HCT116 (cell line): ENCODE results near the gene BMERB1. TPM values are rescaled to one million over a fixed set of nuclear protein-coding genes. Genes with fewer than 3 reads are reported as not detected.

ENCODE experiments used
- ATAC-seq: fragments of 200-7000 bp; cut with Tn5 transposase; 2 replicates; pipeline ENCODE4 v1.9.1; 2020; ENCODE audit warnings: mild to moderate bottlenecking, moderate library complexity
- BruUV-seq: library from RNA; stranded (reverse); fragments of 400-500 nt; replicated peaks from 2 replicates; lab custom pipeline; 2021; lab: Mats Ljungman, UMichigan
- CTCF ChIA-PET: fragments of 300-600 bp; sonication (Branson Sonifier 250); formaldehyde crosslinking; loops from one replicate; lab custom pipeline; 2021; ENCODE audit warnings: antibody characterized with exemption; lab: Charles Lee
- POLR2A ChIA-PET: fragments of 300-600, 350-600 bp; sonication (Branson Sonifier 250); formaldehyde crosslinking; loops from one replicate; lab custom pipeline; 2021; ENCODE audit warnings: antibody characterized with exemption; lab: Charles Lee
- RAD21 ChIA-PET, 2 experiments: fragments of 300-600 bp; sonication (Branson Sonifier 250); formaldehyde crosslinking; loops; one replicate each; lab custom pipeline; 2023; ENCODE audit warnings: low total read pairs in 2 of 2; ENCODE audit not compliant: uncharacterized antibody in 2 of 2, unreplicated experiment in 2 of 2, low non-redundant PET in 1 of 2; lab: Charles Lee
- DNase-seq: peaks from one replicate; pipeline ENCODE4 v3.0.0-alpha.2; 2010; ENCODE audit warnings: low read depth, low spot score
- H2AFZ ChIP-seq: fragments of 200-600 bp; shearing (Covaris generic), sonication (generic); 2 replicates; pipeline ENCODE4 v1.6.1; 2017; ENCODE audit warnings: low read depth, mixed run types, mixed read lengths, antibody characterized with exemption, low read length; ENCODE audit not compliant: poor library complexity, severe bottlenecking
- H3K27ac ChIP-seq: 2 replicates; pipeline ENCODE4 v1.5.1; 2012; ENCODE audit warnings: low read depth, low read length
- H3K27me3 ChIP-seq: fragments of 200-600 bp; sonication (generic); 2 replicates; pipeline ENCODE4 v1.6.1; 2016; ENCODE audit warnings: mixed run types, low read length, mixed read lengths; ENCODE audit not compliant: insufficient read depth
- H3K36me3 ChIP-seq, 2 experiments: fragments of 200-500 bp in 1 of 2; fragments of 200-600 bp in 1 of 2; sonication (Bioruptor generic) in 1 of 2; sonication (generic) in 1 of 2; 2 replicates each; pipeline versions ENCODE4 v1.5.1 to v1.6.1; 2014 to 2016; ENCODE audit warnings: low read length in 2 of 2, inconsistent platforms in 1 of 2, mixed read lengths in 1 of 2, mixed run types in 1 of 2; ENCODE audit not compliant: insufficient read depth in 2 of 2, control insufficient read depth in 1 of 2
- H3K4me1 ChIP-seq, 2 experiments: fragments of 200-600 bp in 1 of 2; sonication (generic) in 1 of 2; 2 replicates each; pipeline versions ENCODE4 v1.5.1 to v1.6.1; 2012 to 2017; ENCODE audit warnings: low read length in 2 of 2, inconsistent platforms in 1 of 2, mild to moderate bottlenecking in 1 of 2, mixed read lengths in 1 of 2, mixed run types in 1 of 2, moderate library complexity in 1 of 2; ENCODE audit not compliant: insufficient read depth in 2 of 2, control insufficient read depth in 1 of 2
- H3K4me2 ChIP-seq: fragments of 200-600 bp; sonication (generic); 2 replicates; pipeline ENCODE4 v1.6.1; 2017; ENCODE audit warnings: mixed run types, low read length, mixed read lengths
- H3K4me3 ChIP-seq, 2 experiments: fragments of 200-600 bp in 1 of 2; sonication (generic) in 1 of 2; replicated peaks in 1 of 2; 2 replicates each; pipeline ENCODE4 v1.5.1; 2011 to 2016; ENCODE audit warnings: low read length in 2 of 2, control low read depth in 1 of 2, low read depth in 1 of 2, mild to moderate bottlenecking in 1 of 2, mixed read lengths in 1 of 2, mixed run types in 1 of 2
- H3K79me2 ChIP-seq: fragments of 200-600 bp; sonication (generic); 2 replicates; pipeline ENCODE4 v1.6.1; 2017; ENCODE audit warnings: mild to moderate bottlenecking, mixed run types, low read length, moderate library complexity, mixed read lengths; ENCODE audit not compliant: insufficient read depth
- H3K9ac ChIP-seq: fragments of 200-600 bp; sonication (generic); 2 replicates; pipeline ENCODE4 v1.6.1; 2016; ENCODE audit warnings: low read length, mixed read lengths
- H3K9me2 ChIP-seq: fragments of 200-600 bp; sonication (generic), shearing (Covaris generic); 2 replicates; pipeline ENCODE4 v1.6.1; 2017; ENCODE audit warnings: mixed run types, mild to moderate bottlenecking, moderate library complexity; ENCODE audit not compliant: insufficient read depth
- H3K9me3 ChIP-seq, 2 experiments: fragments of 200-500 bp in 1 of 2; fragments of 200-600 bp in 1 of 2; sonication (Bioruptor generic) in 1 of 2; sonication (generic) in 1 of 2; 2 replicates each; pipeline ENCODE4 v1.6.1; 2014 to 2017; ENCODE audit warnings: low read length in 2 of 2, mixed read lengths in 2 of 2, inconsistent platforms in 1 of 2, low read depth in 1 of 2, mild to moderate bottlenecking in 1 of 2, mixed run types in 1 of 2, moderate library complexity in 1 of 2; ENCODE audit not compliant: control insufficient read depth in 1 of 2, insufficient read depth in 1 of 2
- H4K20me1 ChIP-seq: fragments of 200-600 bp; sonication (generic), shearing (Covaris generic); 2 replicates; pipeline ENCODE4 v1.6.1; 2017; ENCODE audit warnings: mixed run types, mild to moderate bottlenecking, moderate library complexity; ENCODE audit not compliant: insufficient read depth
- CBX3 ChIP-seq: IDR thresholded peaks from 2 replicates; pipeline ENCODE4 v1.6.1; 2012; ENCODE audit warnings: low read depth
- CEBPB ChIP-seq: IDR thresholded peaks from 2 replicates; pipeline ENCODE4 v1.6.1; 2012; ENCODE audit warnings: low read depth
- EGR1 ChIP-seq: IDR thresholded peaks from 2 replicates; pipeline ENCODE4 v1.6.1; 2012; ENCODE audit warnings: low read depth
- ELF1 ChIP-seq: IDR thresholded peaks from 2 replicates; pipeline ENCODE4 v1.6.1; 2012; ENCODE audit warnings: low read depth, borderline replicate concordance
- EZH2 ChIP-seq: fragments of 200-600 bp; sonication (generic); IDR thresholded peaks from 2 replicates; pipeline ENCODE4 v1.6.1; 2017; ENCODE audit warnings: antibody characterized with exemption, mixed run types
- FOSL1 ChIP-seq: IDR thresholded peaks from 2 replicates; pipeline ENCODE4 v1.6.1; 2012; ENCODE audit warnings: low read depth
- POLR2AphosphoS5 ChIP-seq: IDR thresholded peaks from 2 replicates; pipeline ENCODE4 v1.6.1; 2011; ENCODE audit warnings: mild to moderate bottlenecking, low read depth, low read length, moderate library complexity
- REST ChIP-seq: IDR thresholded peaks from 2 replicates; pipeline ENCODE4 v1.6.1; 2012; ENCODE audit warnings: low read depth
- SIN3A ChIP-seq: IDR thresholded peaks from 2 replicates; pipeline ENCODE4 v1.6.1; 2012; ENCODE audit warnings: low read depth
- ZFX ChIP-seq: fragments of 450-650 bp; IDR thresholded peaks from 2 replicates; pipeline ENCODE4 v1.6.1; 2017
- ZNF274 ChIP-seq: fragments of 200-500 bp; sonication (Bioruptor generic); IDR thresholded peaks from 2 replicates; pipeline ENCODE4 v1.6.1; 2014; ENCODE audit warnings: mild to moderate bottlenecking, low read depth, low read length, inconsistent platforms
- intact Hi-C: fragments of 100-400 bp; cut with micrococcal nuclease; formaldehyde crosslinking; loops from 2 replicates; pipeline ENCODE4 v1.10.0; 2022
- total RNA-seq: library from RNA; stranded (reverse); gene quantifications from one replicate; pipeline ENCODE4 v1.2.1, GENCODE V29; 2021; ENCODE audit not compliant: unreplicated experiment
- TF ChIP-seq, protein P1 (sequence below): IDR thresholded peaks from 2 replicates; pipeline ENCODE4 v1.6.1; 2011; ENCODE audit warnings: mild to moderate bottlenecking, low read length, moderate library complexity; ENCODE audit not compliant: insufficient replicate concordance; ENCODE audit errors: extremely low read depth

BMERB1 gene
- total RNA-seq, 1 experiment from 2014 or later = 43.6 TPM

GRCh38 chr16:15489016-15489415 is 54.6 kb downstream of the BMERB1 start:
- BruUV-seq = TSS peak; percentile 93
- peak overlapping the region; percentile 3 for H2AFZ ChIP-seq
- ChIA-PET POLR2A (interaction anchor here (1.0 to 1.6 kb wide), 6 partner anchors 10 to 155 kb away, joined by 3 to 10 read pairs (median 4); no protein-coding TSS in a partner anchor), RAD21 (interaction anchor here in 1 of 2 experiments (0.6 to 0.9 kb wide), 2 partner anchors 22 to 52 kb away, joined by 3 to 4 read pairs; no protein-coding TSS in a partner anchor), CTCF (interaction anchor here (1.0 kb wide), 1 partner anchor 62 kb away, joined by 3 read pairs; no protein-coding TSS in a partner anchor)
- no peaks in the 10 kb centered on the region for H4K20me1 ChIP-seq
- H3K36me3 ChIP-seq = no peaks in the 10 kb centered on the region
- H3K4me1 ChIP-seq = peaks cover 62 to 98% of the 10 kb centered on the region in 2 experiments
- TF ChIP-seq CBX3 (0 out of 2 replicates have a peak, but pooled peaks have one; percentile 2), ZNF274 (no peak), CEBPB (no peak), FOSL1 (no peak)
- H3K4me3 ChIP-seq = peak overlapping the region; percentile 18 to 47
- peak overlapping the region; percentile 84 for H3K27ac ChIP-seq
- DNase-seq (no peak), ATAC-seq (peak; percentile 21; the same call in 1 of the 2 replicates)
- no peaks in the 10 kb centered on the region for H3K9me3 ChIP-seq
- no peaks in the 10 kb centered on the region for H3K9me2 ChIP-seq
- peak overlapping the region; percentile 69 for H3K9ac ChIP-seq
- H3K4me2 ChIP-seq = peak overlapping the region; percentile 77
- intact Hi-C loops = loop anchor here (10.0 kb wide), 1 partner anchor 54 kb away; the partner anchor contains the start of gene BMERB1
- H3K27me3 ChIP-seq = no peaks in the 10 kb centered on the region
- H3K79me2 ChIP-seq = peaks cover 5% of the 10 kb centered on the region; the same call in 1 of the 2 replicates

- Histone ChIP-seq H4K20me1 (no peaks in the 10 kb centered on the region), H3K9me2 (no peaks in the 10 kb centered on the region), H3K27ac (peak overlapping the region; percentile 84), H2AFZ (no peak overlapping the region), H3K36me3 (no peaks in the 10 kb centered on the region), H3K4me3 (0 out of 4 replicates have a peak overlapping the region, but pooled peaks of 1 of the 2 experiments have one; percentile 47), H3K9me3 (no peaks in the 10 kb centered on the region), H3K9ac (peak overlapping the region; percentile 69), H3K79me2 (peaks cover 5% of the 10 kb centered on the region; the same call in 1 of the 2 replicates), H3K4me1 (peaks cover 67 to 100% of the 10 kb centered on the region in 2 experiments), H3K27me3 (no peaks in the 10 kb centered on the region), H3K4me2 (peak overlapping the region; percentile 77)
- DNase-seq = no peak
- intact Hi-C loops = no loop called here
- no peak; the same call in none of the 2 replicates for ATAC-seq
- ChIA-PET POLR2A (interaction anchor here (0.6 to 1.6 kb wide), 10 partner anchors 8 to 154 kb away, joined by 3 to 10 read pairs (median 3); no protein-coding TSS in a partner anchor), CTCF (no interaction called here), RAD21 (interaction anchor here in 1 of 2 experiments (0.6 kb wide), 1 partner anchor 8 kb away, joined by 4 read pairs; no protein-coding TSS in a partner anchor)
- BruUV-seq = no TSS peak
- no peak for TF ChIP-seq SIN3A
- TF ChIP-seq CEBPB = no peak
- TF ChIP-seq FOSL1 = no peak
- no peak for TF ChIP-seq ZNF274
- TF ChIP-seq, protein P1, sequence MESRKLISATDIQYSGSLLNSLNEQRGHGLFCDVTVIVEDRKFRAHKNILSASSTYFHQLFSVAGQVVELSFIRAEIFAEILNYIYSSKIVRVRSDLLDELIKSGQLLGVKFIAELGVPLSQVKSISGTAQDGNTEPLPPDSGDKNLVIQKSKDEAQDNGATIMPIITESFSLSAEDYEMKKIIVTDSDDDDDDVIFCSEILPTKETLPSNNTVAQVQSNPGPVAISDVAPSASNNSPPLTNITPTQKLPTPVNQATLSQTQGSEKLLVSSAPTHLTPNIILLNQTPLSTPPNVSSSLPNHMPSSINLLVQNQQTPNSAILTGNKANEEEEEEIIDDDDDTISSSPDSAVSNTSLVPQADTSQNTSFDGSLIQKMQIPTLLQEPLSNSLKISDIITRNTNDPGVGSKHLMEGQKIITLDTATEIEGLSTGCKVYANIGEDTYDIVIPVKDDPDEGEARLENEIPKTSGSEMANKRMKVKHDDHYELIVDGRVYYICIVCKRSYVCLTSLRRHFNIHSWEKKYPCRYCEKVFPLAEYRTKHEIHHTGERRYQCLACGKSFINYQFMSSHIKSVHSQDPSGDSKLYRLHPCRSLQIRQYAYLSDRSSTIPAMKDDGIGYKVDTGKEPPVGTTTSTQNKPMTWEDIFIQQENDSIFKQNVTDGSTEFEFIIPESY = no peak
- no peak for TF ChIP-seq REST
- no peak for TF ChIP-seq EZH2
- TF ChIP-seq CBX3 = no peak
- no peak for TF ChIP-seq EGR1
- no peak for TF ChIP-seq ZFX
- TF ChIP-seq POLR2AphosphoS5 = no peak
- TF ChIP-seq ELF1 = no peak
These were observed 55.8 kb downstream of the BMERB1 start for GRCh38 chr16:15490123-15490711.
